Kidney epithelial cell (primary cell): Measurements from ENCODE around the gene NIPBL. TPM values are rescaled to one million over a fixed set of nuclear protein-coding genes. Genes with fewer than 3 reads are reported as not detected.

Source experiments
- DNase-seq: peaks from one replicate; pipeline ENCODE4 v3.0.0-alpha.2; 2010; ENCODE audit warnings: low read depth
- H3K27me3 ChIP-seq: 2 replicates; pipeline ENCODE4 v1.6.0; 2011; ENCODE audit warnings: low read length; ENCODE audit not compliant: control insufficient read depth, insufficient read depth
- H3K36me3 ChIP-seq: 2 replicates; pipeline ENCODE4 v1.5.1; 2011; ENCODE audit warnings: low read length; ENCODE audit not compliant: control insufficient read depth, insufficient read depth
- H3K4me3 ChIP-seq: 2 replicates; pipeline ENCODE4 v1.5.1; 2011; ENCODE audit warnings: low read depth, mild to moderate bottlenecking, control low read depth, low read length
- total RNA-seq: library from RNA; depleted of rRNA; stranded (reverse); fragments of >200 nt; gene quantifications from 2 replicates; pipeline ENCODE4 v1.2.3, GENCODE V29; 2015
- TF ChIP-seq, protein P1 (sequence below): IDR thresholded peaks from 2 replicates; pipeline ENCODE4 v1.5.1; 2011; ENCODE audit warnings: mild to moderate bottlenecking, moderate library complexity, low read length, control low read depth, inconsistent platforms; ENCODE audit not compliant: insufficient read depth, poor library complexity, severe bottlenecking

The NIPBL gene
- total RNA-seq, 1 donor from 2014 or later = 21.1 TPM

DNA sequence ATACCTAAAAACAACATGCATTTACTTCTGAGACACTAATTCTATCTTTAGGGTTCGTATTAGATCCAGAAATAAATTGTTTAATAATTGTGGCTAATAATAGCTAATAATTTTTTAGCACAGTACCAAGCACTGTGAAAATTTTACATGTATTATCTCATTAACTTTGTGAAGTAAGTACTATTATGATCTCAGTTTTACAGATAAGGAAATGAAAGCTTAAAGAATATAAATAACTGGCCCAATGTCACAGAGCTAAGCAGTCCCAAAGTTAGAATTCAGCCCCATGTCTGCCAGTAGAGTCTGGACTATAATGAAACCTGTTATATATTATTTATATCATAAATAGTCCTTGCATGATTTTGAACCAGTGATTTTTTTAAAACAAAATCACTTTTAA lies 163.3 kb downstream of the NIPBL start:
- no peak overlapping the region for H3K4me3 ChIP-seq
- H3K27me3 ChIP-seq = no peaks in the 10 kb centered on the region
- no peak for DNase-seq
- H3K36me3 ChIP-seq = no peaks in the 10 kb centered on the region
- TF ChIP-seq, protein P1, sequence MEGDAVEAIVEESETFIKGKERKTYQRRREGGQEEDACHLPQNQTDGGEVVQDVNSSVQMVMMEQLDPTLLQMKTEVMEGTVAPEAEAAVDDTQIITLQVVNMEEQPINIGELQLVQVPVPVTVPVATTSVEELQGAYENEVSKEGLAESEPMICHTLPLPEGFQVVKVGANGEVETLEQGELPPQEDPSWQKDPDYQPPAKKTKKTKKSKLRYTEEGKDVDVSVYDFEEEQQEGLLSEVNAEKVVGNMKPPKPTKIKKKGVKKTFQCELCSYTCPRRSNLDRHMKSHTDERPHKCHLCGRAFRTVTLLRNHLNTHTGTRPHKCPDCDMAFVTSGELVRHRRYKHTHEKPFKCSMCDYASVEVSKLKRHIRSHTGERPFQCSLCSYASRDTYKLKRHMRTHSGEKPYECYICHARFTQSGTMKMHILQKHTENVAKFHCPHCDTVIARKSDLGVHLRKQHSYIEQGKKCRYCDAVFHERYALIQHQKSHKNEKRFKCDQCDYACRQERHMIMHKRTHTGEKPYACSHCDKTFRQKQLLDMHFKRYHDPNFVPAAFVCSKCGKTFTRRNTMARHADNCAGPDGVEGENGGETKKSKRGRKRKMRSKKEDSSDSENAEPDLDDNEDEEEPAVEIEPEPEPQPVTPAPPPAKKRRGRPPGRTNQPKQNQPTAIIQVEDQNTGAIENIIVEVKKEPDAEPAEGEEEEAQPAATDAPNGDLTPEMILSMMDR = no peak

DNA sequence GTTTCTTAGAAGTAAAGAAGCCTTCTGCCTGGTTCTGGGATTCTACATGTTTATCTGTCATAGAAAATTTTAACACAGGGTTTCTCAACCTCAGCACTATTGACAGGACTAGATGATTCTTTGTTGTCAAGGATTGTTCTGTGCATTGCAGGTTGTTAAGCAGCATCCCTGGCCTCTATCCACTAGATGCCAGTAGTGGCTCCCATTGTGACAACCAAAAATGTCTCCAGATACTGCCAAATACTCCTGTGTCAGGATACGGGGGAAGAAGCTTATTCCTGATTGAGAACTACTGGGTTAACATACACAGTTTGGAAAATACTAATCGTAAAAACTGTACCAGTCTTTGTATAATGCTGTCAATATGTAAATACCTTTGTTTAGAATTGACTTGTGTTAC lies 167.1 kb downstream of the NIPBL start:
- Histone ChIP-seq H3K27me3 (no peaks in the 10 kb centered on the region), H3K36me3 (no peaks in the 10 kb centered on the region), H3K4me3 (no peak overlapping the region)
- no peak for DNase-seq
- TF ChIP-seq, protein P1 = no peak

DNA sequence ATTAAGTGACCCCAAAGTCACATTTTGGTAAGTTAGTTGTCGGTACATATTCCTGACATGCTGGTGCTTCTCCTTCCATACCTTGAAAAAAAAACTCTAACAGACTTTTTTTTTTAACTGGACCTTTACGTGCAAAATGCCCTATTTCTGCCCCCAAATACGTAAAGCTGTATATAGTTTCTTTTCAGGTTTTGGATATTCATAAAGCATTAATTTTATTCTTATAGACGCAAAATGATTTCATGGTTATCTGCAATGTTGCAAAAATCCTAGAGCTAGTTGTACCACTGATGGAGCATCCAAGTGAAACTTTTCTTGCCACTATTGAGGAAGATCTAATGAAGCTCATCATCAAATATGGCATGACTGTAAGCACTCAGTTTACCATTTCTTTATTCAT lies 167.6 kb downstream of the NIPBL start:
- H3K4me3 ChIP-seq = no peak overlapping the region
- DNase-seq = no peak
- TF ChIP-seq, protein P1 = no peak
- no peaks in the 10 kb centered on the region for H3K27me3 ChIP-seq
- H3K36me3 ChIP-seq = no peaks in the 10 kb centered on the region

DNA sequence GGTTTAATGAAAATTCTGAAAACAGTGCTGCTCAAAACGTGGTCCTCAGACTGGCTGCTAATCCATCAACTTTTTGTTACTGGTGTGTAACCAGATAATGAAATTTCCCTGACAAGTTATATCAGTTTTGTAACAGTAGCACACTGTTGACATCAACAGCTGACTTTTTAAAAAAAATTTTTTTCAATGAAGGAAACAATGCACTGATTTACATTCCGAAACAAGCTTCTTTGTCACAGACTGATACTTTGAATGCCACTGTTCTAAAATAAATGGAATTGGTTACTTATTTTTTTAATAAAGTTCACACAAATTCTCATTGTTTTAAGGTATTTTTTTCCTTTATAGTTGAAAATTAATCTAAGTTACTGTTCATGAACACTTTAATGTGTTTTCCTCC lies 169.1 kb downstream of the NIPBL start:
- no peak for DNase-seq
- Histone ChIP-seq H3K27me3 (no peaks in the 10 kb centered on the region), H3K36me3 (no peaks in the 10 kb centered on the region), H3K4me3 (no peak overlapping the region)
- TF ChIP-seq, protein P1 = no peak

DNA sequence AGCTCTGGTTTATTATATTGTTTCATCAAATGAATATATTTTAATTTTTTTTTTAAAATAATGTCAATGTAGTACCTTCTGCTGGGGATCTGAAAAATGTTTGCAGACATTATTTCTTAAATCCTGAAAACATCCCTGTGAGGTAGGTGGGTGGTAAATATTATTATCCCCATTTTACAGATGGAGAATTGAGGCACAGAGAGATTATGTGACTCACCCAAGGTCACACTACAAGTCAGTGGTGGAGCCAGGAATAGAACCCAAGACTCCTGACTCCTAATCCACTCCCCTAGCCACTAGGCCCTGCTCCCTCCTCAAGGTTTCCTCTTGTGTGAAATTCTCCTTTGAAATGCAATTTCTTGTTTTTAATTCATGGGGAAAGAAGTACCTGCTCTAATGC lies 171.4 kb downstream of the NIPBL start:
- Histone ChIP-seq H3K4me3 (no peak overlapping the region), H3K36me3 (no peaks in the 10 kb centered on the region), H3K27me3 (no peaks in the 10 kb centered on the region)
- TF ChIP-seq, protein P1 = no peak
- DNase-seq = no peak

DNA sequence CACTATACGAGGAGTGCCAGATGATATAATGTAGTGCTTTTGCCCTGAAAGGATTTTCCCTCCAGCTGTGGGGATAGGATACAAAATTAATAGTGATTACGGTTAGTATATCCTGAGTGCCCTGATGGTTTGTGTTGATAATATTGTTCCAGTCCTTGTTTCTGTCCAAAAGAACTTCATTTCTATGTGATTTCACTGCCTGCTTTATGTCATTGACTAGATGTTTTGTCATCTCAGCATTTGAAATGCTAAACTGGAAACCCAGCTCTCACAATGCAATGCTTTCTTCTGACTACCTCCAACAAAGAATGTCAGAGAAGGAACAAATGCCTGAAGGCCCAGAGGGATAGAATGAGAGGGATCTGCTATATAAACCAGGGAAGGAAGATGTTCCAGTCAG lies 177.8 kb downstream of the NIPBL start:
- Histone ChIP-seq H3K4me3 (no peak overlapping the region), H3K36me3 (no peaks in the 10 kb centered on the region), H3K27me3 (no peaks in the 10 kb centered on the region)
- DNase-seq = no peak
- TF ChIP-seq, protein P1 = no peak
